SJSA1 (cell line): ENCODE data around the gene ZNF652. TPM values are rescaled to one million over a fixed set of nuclear protein-coding genes. Genes with fewer than 3 reads are reported as not detected.

Source experiments
- DNase-seq, 2 experiments: peaks; one replicate each; pipeline ENCODE4 v3.0.0-alpha.2; 2015 to 2020; ENCODE audit warnings: low spot score in 2 of 2, low read depth in 1 of 2
- H3K27ac ChIP-seq: fragments of 250-450 bp; sonication (Bioruptor Pico); 2 replicates; pipeline ENCODE4 v1.5.1; 2020; ENCODE audit warnings: mild to moderate bottlenecking, moderate library complexity
- H3K27me3 ChIP-seq: fragments of 250-450 bp; sonication (Bioruptor Pico); replicated peaks from 2 replicates; pipeline ENCODE4 v1.5.1; 2020; ENCODE audit warnings: mild to moderate bottlenecking, moderate library complexity
- H3K36me3 ChIP-seq: fragments of 250-450 bp; sonication (Bioruptor Pico); 2 replicates; pipeline ENCODE4 v1.5.1; 2020; ENCODE audit warnings: mild to moderate bottlenecking
- H3K4me1 ChIP-seq: fragments of 250-450 bp; sonication (Bioruptor Pico); replicated peaks from 2 replicates; pipeline ENCODE4 v1.6.1; 2021; ENCODE audit warnings: mild to moderate bottlenecking
- H3K4me3 ChIP-seq: fragments of 250-450 bp; sonication (Bioruptor Pico); 2 replicates; pipeline ENCODE4 v1.5.1; 2020; ENCODE audit warnings: mild to moderate bottlenecking
- H3K9me3 ChIP-seq: fragments of 250-450 bp; sonication (Bioruptor Pico); replicated peaks from 2 replicates; pipeline ENCODE4 v1.5.1; 2020; ENCODE audit warnings: mild to moderate bottlenecking
- total RNA-seq: library from RNA; depleted of rRNA; stranded (reverse); fragments of >200 nt; shearing (Covaris generic); gene quantifications from 2 replicates; pipeline ENCODE4 v1.2.3, GENCODE V29; 2014

Gene ZNF652
- total RNA-seq, 1 experiment from 2014 or later, result 23.8 TPM

DNA sequence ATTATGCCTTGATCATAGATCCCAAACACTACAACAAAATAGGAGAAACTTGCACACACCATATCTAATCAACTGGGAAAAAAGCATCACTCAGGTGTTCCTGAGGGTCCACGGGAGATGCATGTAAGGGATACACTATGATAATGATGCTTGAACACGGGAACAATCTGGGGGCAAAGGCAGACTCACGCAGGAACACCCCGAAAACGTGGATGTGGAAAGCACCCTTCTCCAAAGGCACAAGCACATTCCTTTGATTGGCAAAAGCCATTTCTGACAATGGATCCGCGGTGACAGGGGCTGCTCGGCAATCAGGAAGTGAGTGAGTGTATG is 1.3 kb downstream of the ZNF652 start:
- H3K4me3 ChIP-seq, result peak overlapping the region; percentile 98
- H3K4me1 ChIP-seq, result peaks cover 18% of the 10 kb centered on the region
- no peaks in the 10 kb centered on the region for H3K27me3 ChIP-seq
- peak in 1 of 2 experiments; percentile 46 for DNase-seq
- no peak overlapping the region for H3K27ac ChIP-seq
- peaks cover 6% of the 10 kb centered on the region for H3K36me3 ChIP-seq
- no peaks in the 10 kb centered on the region; the same call in 1 of the 2 replicates for H3K9me3 ChIP-seq

- Histone ChIP-seq H3K27ac (no peak overlapping the region), H3K27me3 (no peaks in the 10 kb centered on the region), H3K9me3 (no peaks in the 10 kb centered on the region; the same call in 1 of the 2 replicates), H3K4me3 (peak overlapping the region; percentile 98), H3K36me3 (peaks cover 6% of the 10 kb centered on the region), H3K4me1 (peaks cover 18% of the 10 kb centered on the region)
- DNase-seq, result no peak
These were observed 1.9 kb downstream of the ZNF652 start for GRCh38 chr17:49359990-49360795.

DNA sequence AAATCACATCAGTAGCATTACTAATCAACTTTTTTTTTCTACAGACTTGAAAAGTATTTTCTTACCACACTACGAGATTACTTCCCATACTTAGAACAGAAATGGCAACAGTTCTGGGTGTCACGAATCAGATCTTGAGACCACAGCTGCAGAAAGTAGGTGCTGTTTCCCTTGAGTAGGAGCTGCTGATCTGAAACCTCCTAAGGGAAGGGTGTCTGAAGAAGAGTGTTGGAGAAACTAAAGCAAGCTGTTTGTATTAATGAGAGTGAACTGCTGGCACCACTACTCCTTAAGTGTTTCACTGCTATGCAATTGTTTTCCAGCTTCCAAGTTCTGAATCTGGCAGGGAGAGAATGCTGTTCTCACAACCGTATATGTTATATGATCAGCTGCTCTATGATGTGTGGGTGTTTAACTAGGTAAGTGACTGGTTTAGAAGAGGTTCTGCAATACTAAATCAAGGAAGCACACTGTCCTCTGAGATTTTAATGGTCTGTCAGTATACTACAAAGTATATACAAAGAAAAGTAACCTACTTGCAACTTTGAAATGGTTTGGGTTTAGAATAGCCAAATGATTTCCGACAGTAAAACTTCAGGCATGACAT is 3.3 kb downstream of the ZNF652 start:
- no peak overlapping the region for H3K27ac ChIP-seq
- H3K36me3 ChIP-seq, result peaks cover 6% of the 10 kb centered on the region
- peaks cover 18% of the 10 kb centered on the region for H3K4me1 ChIP-seq
- H3K9me3 ChIP-seq, result no peaks in the 10 kb centered on the region; the same call in 1 of the 2 replicates
- no peak overlapping the region for H3K4me3 ChIP-seq
- no peak for DNase-seq
- no peaks in the 10 kb centered on the region for H3K27me3 ChIP-seq

DNA sequence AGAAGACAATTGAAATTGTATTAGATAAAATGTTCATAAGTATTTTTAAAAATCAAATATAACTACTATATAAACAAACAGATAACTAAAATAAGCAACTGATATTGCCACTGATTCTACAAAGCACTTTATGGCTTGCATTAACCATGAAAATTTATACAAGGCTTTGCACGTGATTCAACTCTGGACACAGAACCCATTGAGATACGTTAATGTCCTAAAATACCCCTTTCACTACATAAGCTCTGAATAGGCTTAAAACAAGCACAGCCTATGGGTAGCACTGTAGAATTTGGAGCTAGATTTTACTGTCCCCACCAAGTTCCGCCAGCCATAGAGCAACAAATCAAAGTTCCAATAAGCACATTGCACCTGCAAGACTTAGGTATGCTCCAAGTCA is 4.5 kb downstream of the ZNF652 start:
- no peak for DNase-seq
- Histone ChIP-seq H3K4me3 (no peak overlapping the region), H3K27ac (no peak overlapping the region), H3K9me3 (no peaks in the 10 kb centered on the region; the same call in 1 of the 2 replicates), H3K27me3 (no peaks in the 10 kb centered on the region), H3K36me3 (peaks cover 6% of the 10 kb centered on the region), H3K4me1 (peaks cover 18% of the 10 kb centered on the region)

- DNase-seq, result no peak
- H3K36me3 ChIP-seq, result peaks cover under 1% of the 10 kb centered on the region
- H3K4me3 ChIP-seq, result no peak overlapping the region
- peaks cover 14% of the 10 kb centered on the region for H3K4me1 ChIP-seq
- no peaks in the 10 kb centered on the region for H3K27me3 ChIP-seq
- no peaks in the 10 kb centered on the region for H3K9me3 ChIP-seq
- H3K27ac ChIP-seq, result no peak overlapping the region
These were observed 5.7 kb downstream of the ZNF652 start for GRCh38 chr17:49356320-49356719.

GRCh38 chr17:49353607-49354006 is 8.4 kb downstream of the ZNF652 start:
- Histone ChIP-seq H3K27ac (no peak overlapping the region), H3K27me3 (no peaks in the 10 kb centered on the region), H3K36me3 (no peaks in the 10 kb centered on the region), H3K4me3 (no peak overlapping the region), H3K9me3 (no peaks in the 10 kb centered on the region), H3K4me1 (no peaks in the 10 kb centered on the region)
- no peak for DNase-seq

DNA sequence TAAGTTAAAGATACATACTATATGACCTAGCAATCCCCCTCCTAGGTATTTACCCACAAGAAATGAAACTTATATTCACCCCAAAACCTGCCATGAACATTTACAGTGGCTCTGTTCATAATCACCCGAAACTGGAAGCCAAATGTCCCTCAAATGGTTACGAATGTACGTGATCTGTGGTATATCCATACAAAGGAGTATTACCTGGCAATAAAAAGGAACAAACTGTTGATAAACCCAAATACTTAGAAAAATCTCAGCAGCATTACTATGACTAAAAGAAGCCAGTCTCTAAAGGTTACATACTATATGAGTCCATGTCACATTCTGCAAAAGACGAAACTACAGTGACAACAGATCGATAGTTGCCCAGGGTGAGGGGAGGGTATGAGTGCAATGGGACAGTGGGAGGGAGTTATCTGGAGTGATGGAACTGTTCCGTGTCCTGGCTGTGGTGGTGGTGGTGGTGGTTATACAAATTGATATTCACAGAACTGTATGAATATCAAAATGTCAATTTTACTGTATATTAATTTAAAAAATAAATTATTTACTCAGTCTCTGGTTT is 9.4 kb downstream of the ZNF652 start:
- Histone ChIP-seq H3K4me1 (no peaks in the 10 kb centered on the region), H3K27ac (no peak overlapping the region), H3K36me3 (no peaks in the 10 kb centered on the region), H3K9me3 (no peaks in the 10 kb centered on the region), H3K27me3 (no peaks in the 10 kb centered on the region), H3K4me3 (no peak overlapping the region)
- DNase-seq, result no peak

GRCh38 chr17:49351572-49352140 is 10.4 kb downstream of the ZNF652 start:
- no peaks in the 10 kb centered on the region for H3K36me3 ChIP-seq
- H3K27ac ChIP-seq, result no peak overlapping the region
- H3K4me3 ChIP-seq, result no peak overlapping the region
- DNase-seq, result no peak
- H3K9me3 ChIP-seq, result no peaks in the 10 kb centered on the region
- H3K27me3 ChIP-seq, result no peaks in the 10 kb centered on the region
- H3K4me1 ChIP-seq, result no peaks in the 10 kb centered on the region

GRCh38 chr17:49349541-49349940 is 12.5 kb downstream of the ZNF652 start:
- Histone ChIP-seq H3K9me3 (no peaks in the 10 kb centered on the region), H3K27me3 (no peaks in the 10 kb centered on the region), H3K4me3 (no peak overlapping the region), H3K4me1 (no peaks in the 10 kb centered on the region), H3K27ac (no peak overlapping the region), H3K36me3 (no peaks in the 10 kb centered on the region)
- no peak for DNase-seq

GRCh38 chr17:49344914-49345313 is 17.1 kb downstream of the ZNF652 start:
- no peaks in the 10 kb centered on the region for H3K36me3 ChIP-seq
- H3K4me1 ChIP-seq, result no peaks in the 10 kb centered on the region
- DNase-seq, result no peak
- H3K9me3 ChIP-seq, result no peaks in the 10 kb centered on the region
- H3K4me3 ChIP-seq, result no peak overlapping the region
- H3K27ac ChIP-seq, result no peak overlapping the region
- no peaks in the 10 kb centered on the region for H3K27me3 ChIP-seq

DNA sequence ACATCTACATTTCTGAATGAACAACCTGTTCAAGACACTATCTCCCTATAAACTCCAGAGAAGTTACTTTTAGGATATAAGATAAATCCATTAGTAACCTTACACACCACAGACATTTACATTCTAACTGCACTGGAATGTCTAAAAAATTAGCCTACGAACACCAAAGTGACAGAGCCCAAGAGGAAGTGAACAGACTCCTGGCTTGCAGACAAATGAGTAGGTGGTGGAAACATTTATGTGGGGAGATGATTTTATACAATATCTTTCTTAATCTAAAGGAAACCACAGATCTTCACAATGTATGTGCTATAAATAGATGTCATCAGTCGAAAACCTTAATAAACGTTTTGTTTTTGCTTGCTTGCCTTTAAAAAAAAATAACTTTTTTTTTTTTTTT is 18.8 kb downstream of the ZNF652 start:
- no peak overlapping the region for H3K4me3 ChIP-seq
- no peaks in the 10 kb centered on the region for H3K9me3 ChIP-seq
- H3K27ac ChIP-seq, result no peak overlapping the region
- H3K27me3 ChIP-seq, result no peaks in the 10 kb centered on the region
- H3K4me1 ChIP-seq, result peaks cover 2% of the 10 kb centered on the region
- no peaks in the 10 kb centered on the region for H3K36me3 ChIP-seq
- no peak for DNase-seq

DNA sequence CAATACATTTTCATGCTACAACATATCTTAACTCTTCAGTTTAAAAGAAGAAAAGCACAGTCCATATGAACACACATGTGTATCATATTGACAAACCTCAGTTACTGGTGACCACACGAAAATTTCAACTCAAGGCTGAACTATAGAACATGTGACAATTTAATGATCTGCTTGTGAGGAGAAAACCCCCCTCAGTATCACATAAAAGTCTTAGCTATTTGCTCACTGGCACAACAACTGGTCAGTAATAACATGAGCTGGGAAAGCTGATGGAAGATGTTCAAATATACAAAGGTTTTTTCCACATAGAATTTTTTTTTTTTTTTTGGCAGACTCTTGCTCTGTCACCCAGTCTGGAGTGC is 19.5 kb downstream of the ZNF652 start:
- no peak for DNase-seq
- no peaks in the 10 kb centered on the region for H3K9me3 ChIP-seq
- no peaks in the 10 kb centered on the region for H3K36me3 ChIP-seq
- peaks cover 9% of the 10 kb centered on the region for H3K4me1 ChIP-seq
- H3K4me3 ChIP-seq, result no peak overlapping the region
- H3K27ac ChIP-seq, result no peak overlapping the region
- H3K27me3 ChIP-seq, result no peaks in the 10 kb centered on the region

- DNase-seq, result no peak
These were observed 20.7 kb downstream of the ZNF652 start for GRCh38 chr17:49341356-49341755.

GRCh38 chr17:49339354-49339753 is 22.7 kb downstream of the ZNF652 start:
- H3K27ac ChIP-seq, result no peak overlapping the region
- no peaks in the 10 kb centered on the region for H3K9me3 ChIP-seq
- H3K36me3 ChIP-seq, result no peaks in the 10 kb centered on the region
- peaks cover 17% of the 10 kb centered on the region for H3K4me1 ChIP-seq
- H3K4me3 ChIP-seq, result no peak overlapping the region
- DNase-seq, result no peak
- H3K27me3 ChIP-seq, result no peaks in the 10 kb centered on the region

More at GRCh38 chr17:49341356-49341755, 20.7 kb downstream of the ZNF652 start:
- Histone ChIP-seq H3K36me3 (no peaks in the 10 kb centered on the region), H3K27me3 (no peaks in the 10 kb centered on the region), H3K9me3 (no peaks in the 10 kb centered on the region), H3K4me1 (peaks cover 12% of the 10 kb centered on the region), H3K4me3 (no peak overlapping the region), H3K27ac (no peak overlapping the region)
